Measurements from ENCODE around the gene KRT6C. TPM values are rescaled to one million over a fixed set of nuclear protein-coding genes. Genes with fewer than 3 reads are reported as not detected.
A peak's percentile ranks its signal among the peaks of the same experiment; 100 is the strongest.

The KRT6C gene
- total RNA-seq, 6 experiments from 2014 or later, result 0.15 TPM; not detected in 5

DNA sequence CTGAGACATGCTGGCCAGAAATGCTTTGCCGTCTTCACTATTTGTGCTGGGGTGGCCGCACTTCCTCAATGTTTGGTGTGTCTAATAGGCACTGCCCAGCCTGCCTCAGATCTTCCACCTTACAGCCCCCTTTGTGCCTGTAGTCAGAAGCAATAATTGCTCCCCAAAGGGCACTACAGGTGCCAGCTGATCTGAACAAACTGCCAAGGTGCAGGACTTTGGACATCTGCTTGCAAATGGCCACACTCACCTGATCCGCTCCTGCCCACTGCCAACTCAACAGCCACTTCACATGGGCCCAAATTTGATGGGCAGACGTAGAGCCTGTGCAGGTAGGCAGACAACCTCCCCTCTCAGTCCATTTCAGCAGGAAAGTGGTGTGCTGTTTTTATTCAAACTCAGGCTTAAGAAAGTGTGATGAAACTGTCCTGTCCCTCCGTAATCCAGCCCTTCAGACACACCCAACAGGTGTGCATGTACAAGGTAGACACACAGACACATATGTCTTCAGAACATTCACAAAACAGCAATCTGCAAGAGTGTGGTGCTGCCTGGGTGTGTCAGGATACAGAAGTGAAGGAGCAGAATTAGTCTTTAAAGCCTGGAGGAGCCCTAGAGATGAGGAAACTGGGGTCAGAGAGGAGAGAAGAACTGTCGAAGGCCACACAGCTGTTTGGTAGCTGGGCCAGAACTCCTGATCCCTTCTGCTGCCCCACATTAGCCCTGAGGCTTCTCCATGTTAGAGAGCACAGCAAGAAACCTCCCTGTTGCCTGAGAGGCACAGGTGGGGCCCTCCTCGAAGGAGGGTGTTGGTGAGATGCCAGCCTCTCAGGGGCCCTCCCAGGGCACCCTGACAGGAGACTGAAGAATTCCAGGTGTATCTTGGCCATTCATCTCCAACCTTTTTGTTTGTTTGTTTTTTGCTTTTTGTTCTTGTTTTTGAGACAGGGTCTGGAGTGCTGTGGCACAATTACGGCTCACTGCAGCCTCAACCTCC is 35.0 kb downstream of the KRT6C start:
- ATAC-seq, result peak in 1 of 4 donors; percentile 42
- 49% methylated on average over 4 of the region's 8 CpGs for WGBS (ENCODE audit: insufficient coverage, low coverage, low lambda C conversion rate, missing lambda C conversion rate)
- no peak for DNase-seq

DNA sequence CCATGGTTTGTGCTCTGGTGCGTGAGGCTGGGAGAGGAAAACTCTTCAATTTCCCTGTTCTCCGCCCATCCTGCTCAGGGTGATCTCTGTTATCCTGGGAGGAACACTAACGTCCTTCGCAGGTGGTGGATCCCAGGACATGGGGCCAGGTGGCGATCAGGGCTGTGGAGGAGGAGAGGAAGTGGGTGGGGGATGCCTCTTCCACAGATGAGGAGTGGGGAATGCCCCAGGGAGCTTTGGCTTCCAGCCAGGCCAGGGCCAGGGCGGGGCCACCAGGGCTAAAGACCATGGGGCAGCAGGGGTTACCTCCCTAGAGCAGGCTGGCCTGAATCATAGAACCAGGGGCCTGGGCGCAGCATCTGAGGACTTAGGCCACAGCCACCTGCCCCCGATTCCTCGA is 36.1 kb downstream of the KRT6C start:
- no peaks in the 10 kb centered on the region for H3K27me3 ChIP-seq
- H3K27ac ChIP-seq, result no peak overlapping the region
- H3K9me3 ChIP-seq, result no peaks in the 10 kb centered on the region
- H3K36me3 ChIP-seq, result no peaks in the 10 kb centered on the region
- 57% methylated on average over 4 of the region's 9 CpGs for WGBS (ENCODE audit: insufficient coverage, low coverage, low lambda C conversion rate, missing lambda C conversion rate)
- TF ChIP-seq POLR2A (IDR thresholded peaks at IDR 0.05), result no peak
- TF ChIP-seq, protein P1, sequence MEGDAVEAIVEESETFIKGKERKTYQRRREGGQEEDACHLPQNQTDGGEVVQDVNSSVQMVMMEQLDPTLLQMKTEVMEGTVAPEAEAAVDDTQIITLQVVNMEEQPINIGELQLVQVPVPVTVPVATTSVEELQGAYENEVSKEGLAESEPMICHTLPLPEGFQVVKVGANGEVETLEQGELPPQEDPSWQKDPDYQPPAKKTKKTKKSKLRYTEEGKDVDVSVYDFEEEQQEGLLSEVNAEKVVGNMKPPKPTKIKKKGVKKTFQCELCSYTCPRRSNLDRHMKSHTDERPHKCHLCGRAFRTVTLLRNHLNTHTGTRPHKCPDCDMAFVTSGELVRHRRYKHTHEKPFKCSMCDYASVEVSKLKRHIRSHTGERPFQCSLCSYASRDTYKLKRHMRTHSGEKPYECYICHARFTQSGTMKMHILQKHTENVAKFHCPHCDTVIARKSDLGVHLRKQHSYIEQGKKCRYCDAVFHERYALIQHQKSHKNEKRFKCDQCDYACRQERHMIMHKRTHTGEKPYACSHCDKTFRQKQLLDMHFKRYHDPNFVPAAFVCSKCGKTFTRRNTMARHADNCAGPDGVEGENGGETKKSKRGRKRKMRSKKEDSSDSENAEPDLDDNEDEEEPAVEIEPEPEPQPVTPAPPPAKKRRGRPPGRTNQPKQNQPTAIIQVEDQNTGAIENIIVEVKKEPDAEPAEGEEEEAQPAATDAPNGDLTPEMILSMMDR (IDR thresholded peaks at IDR 0.05), result no peak
- ATAC-seq (no peak), DNase-seq (no peak)
- intact Hi-C loops (cut with DNase I), result no loop called here
- no peaks in the 10 kb centered on the region for H3K4me1 ChIP-seq
- H3K4me3 ChIP-seq, result no peak overlapping the region

More for the DNA sequence above, 35.0 kb downstream of the KRT6C start:
- intact Hi-C loops (cut with DNase I), result no loop called here
- Histone ChIP-seq H3K9me3 (no peaks in the 10 kb centered on the region), H3K27ac (no peak overlapping the region), H3K4me3 (no peak overlapping the region), H3K36me3 (no peaks in the 10 kb centered on the region), H3K4me1 (no peaks in the 10 kb centered on the region), H3K27me3 (no peaks in the 10 kb centered on the region)
- TF ChIP-seq, protein P1 (IDR thresholded peaks at IDR 0.05), result no peak
- TF ChIP-seq POLR2A (IDR thresholded peaks at IDR 0.05), result no peak

DNA sequence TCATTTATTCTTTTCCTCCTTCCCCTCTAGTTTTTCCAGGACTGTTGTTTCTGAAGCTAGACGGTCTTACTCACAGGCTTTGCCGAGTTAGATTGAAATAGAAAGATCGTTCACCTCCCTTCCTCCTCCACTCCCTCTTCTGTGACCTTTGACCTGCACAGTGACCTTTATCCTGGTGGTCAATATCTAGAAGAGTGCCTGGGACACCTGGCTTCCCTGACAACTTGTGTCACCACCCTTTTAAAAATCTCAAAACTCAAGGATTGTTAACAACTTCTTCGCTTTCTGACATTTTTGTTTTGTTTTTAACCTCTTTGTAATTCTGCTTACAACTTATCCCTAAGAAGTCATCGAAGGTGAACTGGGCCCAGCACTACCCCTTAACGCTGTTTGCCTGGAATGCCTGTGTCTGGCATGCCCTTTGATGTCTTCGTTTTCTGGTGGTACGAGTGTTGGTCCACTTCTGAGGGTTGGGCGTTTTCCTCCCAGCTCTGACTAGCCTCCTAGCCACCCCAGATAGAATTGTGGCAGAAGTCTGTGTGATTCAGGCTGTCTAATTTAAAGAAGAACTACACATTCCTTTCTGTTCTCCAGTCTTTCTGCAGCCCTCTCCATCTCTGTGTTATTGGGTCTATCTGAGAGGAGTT is 36.7 kb downstream of the KRT6C start:
- Histone ChIP-seq H3K36me3 (no peaks in the 10 kb centered on the region), H3K4me3 (no peak overlapping the region), H3K4me1 (no peaks in the 10 kb centered on the region), H3K9me3 (no peaks in the 10 kb centered on the region), H3K27me3 (no peaks in the 10 kb centered on the region), H3K27ac (no peak overlapping the region)
- intact Hi-C loops (cut with DNase I), result no loop called here
- DNase-seq (no peak), ATAC-seq (no peak)
- 57% methylated on average over 9 of the region's 9 CpGs for WGBS (ENCODE audit: insufficient coverage, low coverage, low lambda C conversion rate, missing lambda C conversion rate)
- TF ChIP-seq POLR2A (IDR thresholded peaks at IDR 0.05), result no peak
- TF ChIP-seq, protein P1 (IDR thresholded peaks at IDR 0.05), result no peak

DNA sequence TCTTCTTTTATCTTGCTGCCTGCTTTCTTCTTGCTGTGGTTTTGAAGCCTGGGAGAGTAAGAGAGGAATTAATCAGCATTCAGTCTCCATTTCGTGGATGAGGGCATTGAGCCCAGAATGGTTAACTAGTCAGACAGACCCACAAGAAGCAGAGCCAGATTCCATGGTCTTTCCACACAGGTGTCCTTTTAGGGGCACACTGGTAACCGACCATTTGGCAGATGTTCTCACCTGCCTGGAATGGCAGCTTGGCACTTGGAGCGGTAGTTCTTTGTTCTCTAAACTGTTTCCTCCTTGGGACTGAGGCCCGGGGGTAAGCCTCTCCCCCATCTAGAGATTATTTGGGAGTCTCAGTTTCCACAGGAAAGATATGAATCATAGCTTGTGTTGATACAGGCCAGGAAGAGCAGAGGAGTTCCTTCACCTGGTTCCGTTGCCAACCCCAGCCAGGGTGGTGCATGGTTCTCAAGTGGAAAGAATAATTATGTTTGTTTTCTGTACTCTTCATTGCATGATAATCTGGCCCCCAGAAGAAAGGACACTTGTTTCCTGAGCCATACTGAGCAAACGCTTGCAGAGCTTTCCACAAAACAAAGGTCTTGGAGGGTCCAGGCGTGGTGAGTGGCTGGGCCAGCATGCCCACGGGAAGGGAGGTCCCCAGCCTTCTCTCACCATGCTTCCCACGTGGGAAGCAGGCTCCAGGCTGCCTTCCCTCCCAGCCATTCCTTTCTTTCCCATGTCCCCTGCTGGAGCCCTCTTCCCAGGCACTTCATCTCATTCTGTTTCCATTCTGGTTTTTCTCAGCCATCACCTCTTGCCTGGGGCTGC is 37.4 kb downstream of the KRT6C start:
- DNase-seq, result no peak
- no peak overlapping the region for H3K4me3 ChIP-seq
- TF ChIP-seq, protein P1 (IDR thresholded peaks at IDR 0.05), result no peak
- no peak for TF ChIP-seq POLR2A (IDR thresholded peaks at IDR 0.05)
- 50% methylated on average over 3 of the region's 9 CpGs for WGBS (ENCODE audit: insufficient coverage, low coverage, low lambda C conversion rate, missing lambda C conversion rate)
- H3K36me3 ChIP-seq, result no peaks in the 10 kb centered on the region
- no peak for ATAC-seq
- no peaks in the 10 kb centered on the region for H3K4me1 ChIP-seq
- no peaks in the 10 kb centered on the region for H3K27me3 ChIP-seq
- H3K27ac ChIP-seq, result no peak overlapping the region
- H3K9me3 ChIP-seq, result no peaks in the 10 kb centered on the region
- intact Hi-C loops (cut with DNase I), result no loop called here

All from right lobe of liver (tissue), 6 donors.